ENCODE data around the gene PKNOX2.

GRCh38 chr11:125188021-125188420 is 23.5 kb downstream of the PKNOX2 start:
- TF ChIP-seq, protein P1, sequence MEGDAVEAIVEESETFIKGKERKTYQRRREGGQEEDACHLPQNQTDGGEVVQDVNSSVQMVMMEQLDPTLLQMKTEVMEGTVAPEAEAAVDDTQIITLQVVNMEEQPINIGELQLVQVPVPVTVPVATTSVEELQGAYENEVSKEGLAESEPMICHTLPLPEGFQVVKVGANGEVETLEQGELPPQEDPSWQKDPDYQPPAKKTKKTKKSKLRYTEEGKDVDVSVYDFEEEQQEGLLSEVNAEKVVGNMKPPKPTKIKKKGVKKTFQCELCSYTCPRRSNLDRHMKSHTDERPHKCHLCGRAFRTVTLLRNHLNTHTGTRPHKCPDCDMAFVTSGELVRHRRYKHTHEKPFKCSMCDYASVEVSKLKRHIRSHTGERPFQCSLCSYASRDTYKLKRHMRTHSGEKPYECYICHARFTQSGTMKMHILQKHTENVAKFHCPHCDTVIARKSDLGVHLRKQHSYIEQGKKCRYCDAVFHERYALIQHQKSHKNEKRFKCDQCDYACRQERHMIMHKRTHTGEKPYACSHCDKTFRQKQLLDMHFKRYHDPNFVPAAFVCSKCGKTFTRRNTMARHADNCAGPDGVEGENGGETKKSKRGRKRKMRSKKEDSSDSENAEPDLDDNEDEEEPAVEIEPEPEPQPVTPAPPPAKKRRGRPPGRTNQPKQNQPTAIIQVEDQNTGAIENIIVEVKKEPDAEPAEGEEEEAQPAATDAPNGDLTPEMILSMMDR (conservative IDR thresholded peaks at IDR 0.05) = no peak
- TF ChIP-seq ZFX (IDR thresholded peaks at IDR 0.05) = no peak

All from C4-2B (cell line).